Neural progenitor cell (in vitro differentiated cells): Measurements from ENCODE around the gene CHD6. TPM values are rescaled to one million over a fixed set of nuclear protein-coding genes. Genes with fewer than 3 reads are reported as not detected.

Experiments used
- DNase-seq: peaks from one replicate; pipeline ENCODE4 v3.0.0-alpha.2; 2016; ENCODE audit warnings: low spot score
- H2AFZ ChIP-seq: fragments of 200-600 bp; sonication (generic); replicated peaks from 2 replicates; pipeline ENCODE4 v1.6.1; 2016; ENCODE audit warnings: antibody characterized with exemption
- H3F3A ChIP-seq: fragments of 200-600 bp; sonication (generic); 2 replicates; pipeline ENCODE4 v1.6.1; 2016; ENCODE audit warnings: antibody characterized with exemption, low read depth
- H3K27ac ChIP-seq: fragments of 200-600 bp; sonication (generic); 2 replicates; pipeline ENCODE4 v1.5.1; 2016; ENCODE audit warnings: mild to moderate bottlenecking
- H3K27me3 ChIP-seq: fragments of 200-600 bp; sonication (generic); 2 replicates; pipeline ENCODE4 v1.6.1; 2016; ENCODE audit warnings: mild to moderate bottlenecking, moderate library complexity
- H3K36me3 ChIP-seq: fragments of 200-600 bp; sonication (generic); 2 replicates; pipeline ENCODE4 v1.5.1; 2016
- H3K4me1 ChIP-seq: fragments of 200-600 bp; sonication (generic); 2 replicates; pipeline ENCODE4 v1.6.1; 2016; ENCODE audit warnings: mixed run types
- H3K4me2 ChIP-seq: fragments of 200-600 bp; sonication (generic); 2 replicates; pipeline ENCODE4 v1.6.1; 2016
- H3K4me3 ChIP-seq: fragments of 200-600 bp; sonication (generic); 2 replicates; pipeline ENCODE4 v1.5.1; 2016
- H3K79me2 ChIP-seq: fragments of 200-600 bp; sonication (generic); 2 replicates; pipeline ENCODE4 v1.6.1; 2016; ENCODE audit warnings: low read depth
- H3K9ac ChIP-seq: fragments of 200-600 bp; sonication (generic); 2 replicates; pipeline ENCODE4 v1.6.1; 2016
- H3K9me3 ChIP-seq: fragments of 200-600 bp; sonication (generic); 2 replicates; pipeline ENCODE4 v1.5.1; 2016; ENCODE audit warnings: low read depth
- H4K20me1 ChIP-seq: fragments of 200-600 bp; sonication (generic); 2 replicates; pipeline ENCODE4 v1.6.1; 2016; ENCODE audit warnings: low read depth
- H3K27ac Mint-ChIP-seq: 3 replicates; pipeline ENCODE4 v1.8.0; 2021; ENCODE audit warnings: mixed read lengths
- H3K27me3 Mint-ChIP-seq: 2 replicates; pipeline ENCODE4 v1.8.0; 2022; ENCODE audit warnings: low read depth, mild to moderate bottlenecking, inconsistent platforms, moderate library complexity, mixed read lengths; ENCODE audit not compliant: insufficient read depth
- H3K36me3 Mint-ChIP-seq: 3 replicates; pipeline ENCODE4 v1.8.0; 2021; ENCODE audit warnings: mixed read lengths
- H3K4me1 Mint-ChIP-seq: 3 replicates; pipeline ENCODE4 v1.8.0; 2021; ENCODE audit warnings: mixed read lengths
- H3K4me3 Mint-ChIP-seq: 3 replicates; pipeline ENCODE4 v1.8.0; 2021; ENCODE audit warnings: mild to moderate bottlenecking, moderate library complexity, mixed read lengths
- H3K9me3 Mint-ChIP-seq: 3 replicates; pipeline ENCODE4 v1.8.0; 2020; ENCODE audit warnings: mixed read lengths
- EZH2 ChIP-seq: fragments of 200-600 bp; sonication (generic); IDR thresholded peaks from 2 replicates; pipeline ENCODE4 v1.6.1; 2017; ENCODE audit warnings: antibody characterized with exemption, mild to moderate bottlenecking, moderate library complexity
- EZH2phosphoT487 ChIP-seq: fragments of 200-600 bp; sonication (generic); IDR thresholded peaks from 2 replicates; pipeline ENCODE4 v1.6.1; 2017; ENCODE audit warnings: antibody characterized with exemption
- total RNA-seq: library from RNA; depleted of rRNA; stranded (reverse); fragments of >200 nt; gene quantifications from 2 replicates; pipeline ENCODE4 v1.2.3, GENCODE V29; 2015; ENCODE audit warnings: low replicate concordance
- TF ChIP-seq, protein P1 (sequence below): fragments of 200-600 bp; sonication (generic); IDR thresholded peaks from 2 replicates; pipeline ENCODE4 v1.5.1; 2017; ENCODE audit warnings: antibody characterized with exemption, mild to moderate bottlenecking

Gene CHD6
- total RNA-seq, 1 donor from 2014 or later: 76.1 TPM

DNA sequence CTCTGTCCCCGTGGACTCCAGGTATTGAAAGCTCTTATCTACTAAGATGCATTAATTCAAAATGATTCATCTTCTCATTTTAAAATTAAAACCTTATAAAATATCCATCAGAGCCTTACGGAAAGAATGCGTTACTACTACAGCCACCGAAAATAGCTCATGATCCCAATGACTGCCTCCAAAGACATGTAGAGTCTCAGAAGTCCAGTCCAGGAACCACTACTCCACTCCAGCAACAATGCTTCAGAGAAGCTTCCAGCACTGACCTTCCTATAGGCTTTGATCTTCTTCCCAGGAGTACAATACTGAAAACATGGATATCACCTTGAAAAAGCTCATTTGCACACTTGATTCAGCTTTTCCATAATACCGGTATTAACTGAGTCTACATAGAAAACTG, 94.3 kb downstream of the CHD6 start:
- H3K9ac ChIP-seq: no peak overlapping the region
- H3F3A ChIP-seq: peaks cover 12% of the 10 kb centered on the region
- H3K4me2 ChIP-seq: no peak overlapping the region
- H3K4me1 ChIP-seq: peaks cover 13% of the 10 kb centered on the region
- H3K4me3 ChIP-seq: no peak overlapping the region
- H3K9me3 Mint-ChIP-seq: no peaks in the 10 kb centered on the region
- peaks cover 18% of the 10 kb centered on the region for H3K36me3 Mint-ChIP-seq
- no peak overlapping the region for H3K4me3 Mint-ChIP-seq
- H3K9me3 ChIP-seq: no peaks in the 10 kb centered on the region
- DNase-seq: no peak
- H3K27me3 Mint-ChIP-seq: no peaks in the 10 kb centered on the region
- peaks cover 82% of the 10 kb centered on the region for H3K79me2 ChIP-seq
- no peak overlapping the region for H3K27ac ChIP-seq
- H3K4me1 Mint-ChIP-seq: no peaks in the 10 kb centered on the region
- no peaks in the 10 kb centered on the region for H3K36me3 ChIP-seq
- TF ChIP-seq EZH2phosphoT487: no peak
- TF ChIP-seq, protein P1, sequence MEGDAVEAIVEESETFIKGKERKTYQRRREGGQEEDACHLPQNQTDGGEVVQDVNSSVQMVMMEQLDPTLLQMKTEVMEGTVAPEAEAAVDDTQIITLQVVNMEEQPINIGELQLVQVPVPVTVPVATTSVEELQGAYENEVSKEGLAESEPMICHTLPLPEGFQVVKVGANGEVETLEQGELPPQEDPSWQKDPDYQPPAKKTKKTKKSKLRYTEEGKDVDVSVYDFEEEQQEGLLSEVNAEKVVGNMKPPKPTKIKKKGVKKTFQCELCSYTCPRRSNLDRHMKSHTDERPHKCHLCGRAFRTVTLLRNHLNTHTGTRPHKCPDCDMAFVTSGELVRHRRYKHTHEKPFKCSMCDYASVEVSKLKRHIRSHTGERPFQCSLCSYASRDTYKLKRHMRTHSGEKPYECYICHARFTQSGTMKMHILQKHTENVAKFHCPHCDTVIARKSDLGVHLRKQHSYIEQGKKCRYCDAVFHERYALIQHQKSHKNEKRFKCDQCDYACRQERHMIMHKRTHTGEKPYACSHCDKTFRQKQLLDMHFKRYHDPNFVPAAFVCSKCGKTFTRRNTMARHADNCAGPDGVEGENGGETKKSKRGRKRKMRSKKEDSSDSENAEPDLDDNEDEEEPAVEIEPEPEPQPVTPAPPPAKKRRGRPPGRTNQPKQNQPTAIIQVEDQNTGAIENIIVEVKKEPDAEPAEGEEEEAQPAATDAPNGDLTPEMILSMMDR: no peak
- no peak for TF ChIP-seq EZH2
- H4K20me1 ChIP-seq: peaks cover 59% of the 10 kb centered on the region
- H2AFZ ChIP-seq: no peak overlapping the region
- no peak overlapping the region for H3K27ac Mint-ChIP-seq
- no peaks in the 10 kb centered on the region for H3K27me3 ChIP-seq

DNA sequence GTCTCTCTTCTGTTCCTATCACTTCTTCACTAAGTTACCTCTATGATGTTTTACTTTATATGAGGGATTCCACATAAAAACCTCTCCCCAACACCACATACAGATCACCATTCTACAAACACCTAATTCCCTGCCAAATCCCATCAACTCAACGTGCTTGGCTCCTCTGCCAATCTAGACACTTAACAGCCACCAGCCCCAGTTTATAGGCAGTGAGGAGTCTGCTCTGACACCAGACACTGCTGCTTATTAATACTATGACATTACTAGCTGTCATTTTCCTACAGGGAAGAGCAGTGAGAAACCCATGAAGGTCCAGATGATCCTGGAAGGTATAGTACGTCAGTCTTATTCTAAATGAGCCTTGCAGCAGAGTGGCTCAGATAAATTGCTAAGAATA, 104.3 kb downstream of the CHD6 start:
- Histone ChIP-seq H3K36me3 (peaks cover 11% of the 10 kb centered on the region), H3K9me3 (no peaks in the 10 kb centered on the region), H3K4me2 (no peak overlapping the region), H3K79me2 (peaks cover 43% of the 10 kb centered on the region), H3K27me3 (no peaks in the 10 kb centered on the region), H3K27ac (no peak overlapping the region), H2AFZ (no peak overlapping the region), H3K4me1 (no peaks in the 10 kb centered on the region), H3K9ac (no peak overlapping the region), H4K20me1 (peaks cover 71% of the 10 kb centered on the region), H3K4me3 (no peak overlapping the region), H3F3A (no peaks in the 10 kb centered on the region)
- Mint-ChIP-seq H3K36me3 (peaks cover 37% of the 10 kb centered on the region), H3K9me3 (no peaks in the 10 kb centered on the region), H3K4me3 (no peak overlapping the region), H3K27ac (no peak overlapping the region), H3K4me1 (peaks cover 11% of the 10 kb centered on the region), H3K27me3 (no peaks in the 10 kb centered on the region)
- TF ChIP-seq EZH2 (no peak), EZH2phosphoT487 (no peak)
- TF ChIP-seq, protein P1: no peak
- no peak for DNase-seq

DNA sequence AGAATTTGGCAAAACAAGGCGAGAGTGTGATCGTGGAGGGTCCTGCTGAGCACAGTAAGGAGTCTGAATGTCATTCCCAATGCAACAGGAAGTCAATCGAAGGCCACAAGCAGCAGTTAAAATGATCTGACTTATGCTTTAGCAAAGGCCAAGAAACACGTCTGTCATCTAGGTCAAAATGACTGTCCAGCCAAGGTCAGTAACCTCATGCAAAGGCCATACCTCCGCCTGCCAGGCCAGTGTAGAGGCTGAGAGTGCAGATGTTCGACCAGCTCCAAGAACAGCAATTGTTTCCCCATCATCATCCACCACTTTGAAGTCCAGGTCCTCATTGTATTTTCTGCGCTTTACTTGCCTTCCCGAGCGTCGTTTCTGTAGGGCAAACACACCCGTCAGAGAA, 105.6 kb downstream of the CHD6 start:
- no peak overlapping the region for H3K27ac ChIP-seq
- no peaks in the 10 kb centered on the region for H3F3A ChIP-seq
- H2AFZ ChIP-seq: no peak overlapping the region
- no peak overlapping the region for H3K4me2 ChIP-seq
- H3K9ac ChIP-seq: no peak overlapping the region
- H3K79me2 ChIP-seq: peaks cover 38% of the 10 kb centered on the region
- TF ChIP-seq EZH2 (no peak), EZH2phosphoT487 (no peak)
- TF ChIP-seq, protein P1: no peak
- H3K9me3 Mint-ChIP-seq: no peaks in the 10 kb centered on the region
- H3K4me3 Mint-ChIP-seq: no peak overlapping the region
- DNase-seq: no peak
- peaks cover 11% of the 10 kb centered on the region for H3K4me1 Mint-ChIP-seq
- peaks cover 65% of the 10 kb centered on the region for H4K20me1 ChIP-seq
- no peak overlapping the region for H3K27ac Mint-ChIP-seq
- H3K4me3 ChIP-seq: no peak overlapping the region
- H3K36me3 ChIP-seq: peaks cover under 1% of the 10 kb centered on the region
- no peaks in the 10 kb centered on the region for H3K9me3 ChIP-seq
- peaks cover 40% of the 10 kb centered on the region for H3K36me3 Mint-ChIP-seq
- H3K27me3 ChIP-seq: no peaks in the 10 kb centered on the region
- H3K27me3 Mint-ChIP-seq: no peaks in the 10 kb centered on the region
- no peaks in the 10 kb centered on the region for H3K4me1 ChIP-seq
